Endothelial cell of umbilical vein (primary cell): ENCODE results near the gene FRK. TPM values are rescaled to one million over a fixed set of nuclear protein-coding genes. Genes with fewer than 3 reads are reported as not detected.

Experiments used
- BruUV-seq: library from RNA; stranded (reverse); fragments of 400-500 nt; replicated peaks from 2 replicates; lab custom pipeline; 2021; lab: Mats Ljungman, UMichigan
- CTCF ChIA-PET: fragments of 300-600, 350-600 bp; sonication (Branson Sonifier 250); formaldehyde crosslinking; loops from one replicate; lab custom pipeline; 2021; ENCODE audit warnings: antibody characterized with exemption, inconsistent platforms; lab: Charles Lee
- POLR2A ChIA-PET: fragments of 300-600, 350-600 bp; sonication (Branson Sonifier 250); formaldehyde crosslinking; loops from one replicate; lab custom pipeline; 2021; ENCODE audit warnings: antibody characterized with exemption, inconsistent platforms; lab: Charles Lee
- DNase-seq: peaks from one replicate; pipeline ENCODE4 v3.0.0-alpha.2; 2011; ENCODE audit warnings: low read depth, low spot score
- FAIRE-seq: peaks from 2 replicates; lab custom pipeline; 2011; peaks lifted over from hg19 to GRCh38; lab: Jason Lieb, UNC
- H2AFZ ChIP-seq: 2 replicates; pipeline ENCODE4 v1.6.0; 2012; ENCODE audit warnings: low read depth, low read length, control low read depth, inconsistent platforms
- H3K27ac ChIP-seq: 2 replicates; pipeline ENCODE4 v1.5.1; 2011; ENCODE audit warnings: low read depth, mild to moderate bottlenecking, control low read depth, low read length, moderate library complexity; ENCODE audit not compliant: insufficient read depth
- H3K27me3 ChIP-seq, 2 experiments: 2 replicates each; pipeline versions ENCODE4 v1.6.0 to v1.6.1; 2011; ENCODE audit warnings: low read length in 2 of 2, mixed read lengths in 1 of 2; ENCODE audit not compliant: control insufficient read depth in 2 of 2, insufficient read depth in 2 of 2
- H3K36me3 ChIP-seq, 2 experiments: 2 replicates in 1 of 2; 3 replicates in 1 of 2; pipeline ENCODE4 v1.5.1; 2011; ENCODE audit warnings: low read length in 2 of 2, mild to moderate bottlenecking in 1 of 2, moderate library complexity in 1 of 2; ENCODE audit not compliant: control insufficient read depth in 2 of 2, insufficient read depth in 2 of 2; ENCODE audit errors: extremely low read depth in 1 of 2
- H3K4me1 ChIP-seq: 3 replicates; pipeline ENCODE4 v1.5.1; 2011; ENCODE audit warnings: mild to moderate bottlenecking, low read length; ENCODE audit not compliant: control insufficient read depth, insufficient read depth; ENCODE audit errors: extremely low read depth
- H3K4me2 ChIP-seq: 2 replicates; pipeline ENCODE4 v1.6.1; 2011; ENCODE audit warnings: low read length, control low read depth, mixed read lengths; ENCODE audit not compliant: insufficient read depth
- H3K4me3 ChIP-seq, 3 experiments: fragments of 200-600 bp in 1 of 3; sonication (generic), shearing (Covaris generic) in 1 of 3; replicated peaks in 1 of 3; 2 replicates each; pipeline ENCODE4 v1.5.1; 2011 to 2016; ENCODE audit warnings: control low read depth in 3 of 3, low read length in 3 of 3, mild to moderate bottlenecking in 2 of 3, inconsistent platforms in 1 of 3, low read depth in 1 of 3, moderate library complexity in 1 of 3; ENCODE audit not compliant: insufficient read depth in 1 of 3
- H3K79me2 ChIP-seq: 2 replicates; pipeline ENCODE4 v1.6.0; 2012; ENCODE audit warnings: low read length, inconsistent platforms; ENCODE audit not compliant: control insufficient read depth, insufficient read depth
- H3K9ac ChIP-seq: replicated peaks from 2 replicates; pipeline ENCODE3; 2011; ENCODE audit warnings: low read length, control low read depth; ENCODE audit not compliant: insufficient read depth; ENCODE audit errors: extremely low read depth
- H3K9me1 ChIP-seq: replicated peaks from 3 replicates; pipeline ENCODE4 v1.6.0; 2011; ENCODE audit warnings: mild to moderate bottlenecking, low read length; ENCODE audit not compliant: control insufficient read depth, insufficient read depth; ENCODE audit errors: extremely low read depth
- H3K9me3 ChIP-seq: replicated peaks from 2 replicates; pipeline ENCODE4 v1.5.1; 2012; ENCODE audit warnings: low read length, inconsistent platforms; ENCODE audit not compliant: control insufficient read depth, insufficient read depth
- H4K20me1 ChIP-seq: replicated peaks from 2 replicates; pipeline ENCODE3; 2011; ENCODE audit warnings: mild to moderate bottlenecking, low read length; ENCODE audit not compliant: control insufficient read depth, insufficient read depth; ENCODE audit errors: extremely low read depth
- CTCF ChIP-seq, 2 donors: IDR thresholded peaks; 1 replicate in 1 of 2; 2 replicates in 1 of 2; pipeline ENCODE4 v1.5.1; 2011; ENCODE audit warnings: low read length in 2 of 2, mild to moderate bottlenecking in 2 of 2, moderate library complexity in 2 of 2, control low read depth in 1 of 2, inconsistent platforms in 1 of 2, low read depth in 1 of 2; ENCODE audit not compliant: insufficient read depth in 1 of 2; ENCODE audit errors: extremely low read depth in 1 of 2
- EZH2 ChIP-seq: IDR thresholded peaks from 2 replicates; pipeline ENCODE4 v1.6.1; 2012; ENCODE audit warnings: borderline replicate concordance, low read depth, mild to moderate bottlenecking, moderate library complexity, low read length, inconsistent platforms; ENCODE audit not compliant: severe bottlenecking
- FOS ChIP-seq: IDR thresholded peaks from 2 replicates; pipeline ENCODE4 v1.6.1; 2011; ENCODE audit warnings: mild to moderate bottlenecking, low read length, moderate library complexity, borderline replicate concordance; ENCODE audit not compliant: insufficient read depth
- GATA2 ChIP-seq: IDR thresholded peaks from 2 replicates; pipeline ENCODE4 v1.7.0; 2011; ENCODE audit warnings: low read depth, mild to moderate bottlenecking, moderate library complexity, mixed read lengths, low read length; ENCODE audit not compliant: insufficient read length, insufficient read depth
- JUN ChIP-seq: IDR thresholded peaks from 2 replicates; pipeline ENCODE4 v1.6.1; 2011; ENCODE audit warnings: borderline replicate concordance, low read depth; ENCODE audit not compliant: insufficient read length, insufficient read depth
- MAX ChIP-seq: IDR thresholded peaks from 2 replicates; pipeline ENCODE4 v1.6.1; 2011; ENCODE audit not compliant: insufficient read depth, insufficient read length
- MYC ChIP-seq: IDR thresholded peaks from one replicate; pipeline ENCODE4 v1.6.1; 2011; ENCODE audit warnings: mild to moderate bottlenecking, low read depth, low read length
- POLR2A ChIP-seq: IDR thresholded peaks from 2 replicates; pipeline ENCODE4 v1.6.1; 2012; ENCODE audit warnings: low read depth, mild to moderate bottlenecking, control low read depth, low read length
- POLR2AphosphoS5 ChIP-seq: IDR thresholded peaks from 2 replicates; pipeline ENCODE4 v1.6.1; 2012; ENCODE audit warnings: low read depth, mild to moderate bottlenecking, control low read depth, low read length, moderate library complexity; ENCODE audit not compliant: insufficient read depth
- dilution Hi-C: fragments of 300-500 bp; cut with MboI; formaldehyde crosslinking; loops from one replicate; pipeline ENCODE4 v1.15.0; 2019; ENCODE audit warnings: low sequenced_read_pairs; ENCODE audit not compliant: extremely low pct_ligation_motif_present
- intact Hi-C: fragments of 100-400 bp; cut with micrococcal nuclease; formaldehyde crosslinking; loops from one replicate; pipeline ENCODE4 v1.10.0; 2022
- polyA plus RNA-seq, 4 experiments: library from polyadenylated mRNA; depleted of rRNA in 3 of 4; stranded (reverse) in 3 of 4; unstranded in 1 of 4; fragments of >200 nt; gene quantifications; 2 replicates each; pipeline versions ENCODE4 v1.2.1 to v1.2.3, GENCODE V29; 2011 to 2012; ENCODE audit warnings: missing spikeins in 1 of 4
- total RNA-seq: library from RNA; stranded (reverse); gene quantifications from 2 replicates; pipeline ENCODE4 v1.2.3, GENCODE V29; 2021

The FRK gene
- total and polyA plus RNA-seq, 2 donors (not counting 3 experiments of a cell fraction or from before 2014, with no cell fraction given) = 0.01 TPM; not detected in 1

DNA sequence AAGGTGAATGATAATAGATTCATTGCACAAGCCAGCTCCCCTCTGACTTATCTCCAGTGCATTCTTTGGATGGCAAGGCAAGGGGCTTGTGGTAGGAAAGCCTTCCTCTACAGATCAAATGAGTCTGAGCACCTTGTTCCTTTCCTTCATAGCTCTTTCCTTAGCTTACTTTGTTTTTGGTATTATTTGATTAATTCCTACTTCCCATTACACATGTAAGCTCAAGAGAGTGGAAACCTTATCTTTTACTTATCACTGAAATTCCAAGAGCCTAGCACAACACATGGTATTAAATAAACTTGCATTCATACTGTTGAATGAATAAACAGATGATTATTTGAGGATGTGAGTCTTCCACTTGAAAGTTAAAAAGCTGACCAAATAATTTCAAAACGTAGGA lies 41.7 kb downstream of the FRK start:
- no peaks in the 10 kb centered on the region for H3K36me3 ChIP-seq
- FAIRE-seq (no peak), DNase-seq (no peak)
- no peak overlapping the region for H3K4me2 ChIP-seq
- H3K9me1 ChIP-seq = no peaks in the 10 kb centered on the region
- dilution Hi-C loops = no loop called here
- H3K9ac ChIP-seq = no peak overlapping the region
- ChIA-PET POLR2A (no interaction called here), CTCF (interaction anchor here (1.0 to 3.3 kb wide), 3 partner anchors 8 to 78 kb away, joined by 3 to 29 read pairs (median 5); no protein-coding TSS in a partner anchor)
- H3K9me3 ChIP-seq = no peaks in the 10 kb centered on the region
- H3K79me2 ChIP-seq = no peaks in the 10 kb centered on the region
- peaks cover 4% of the 10 kb centered on the region for H3K4me1 ChIP-seq
- no peak overlapping the region for H3K27ac ChIP-seq
- no peaks in the 10 kb centered on the region for H3K27me3 ChIP-seq
- no peaks in the 10 kb centered on the region for H4K20me1 ChIP-seq
- H2AFZ ChIP-seq = no peak overlapping the region
- no peak overlapping the region for H3K4me3 ChIP-seq
- TF ChIP-seq CTCF (IDR thresholded peaks at IDR 0.05; ENCODE audit: extremely low read depth in 1 of 2, insufficient read depth in 1 of 2, low read depth in 1 of 2, low read length in 2 of 2) = no peak
- no peak for TF ChIP-seq POLR2A
- no TSS peak for BruUV-seq
- intact Hi-C loops = loop anchor here (10.0 kb wide), 1 partner anchor 166 kb away; no protein-coding TSS in a partner anchor

DNA sequence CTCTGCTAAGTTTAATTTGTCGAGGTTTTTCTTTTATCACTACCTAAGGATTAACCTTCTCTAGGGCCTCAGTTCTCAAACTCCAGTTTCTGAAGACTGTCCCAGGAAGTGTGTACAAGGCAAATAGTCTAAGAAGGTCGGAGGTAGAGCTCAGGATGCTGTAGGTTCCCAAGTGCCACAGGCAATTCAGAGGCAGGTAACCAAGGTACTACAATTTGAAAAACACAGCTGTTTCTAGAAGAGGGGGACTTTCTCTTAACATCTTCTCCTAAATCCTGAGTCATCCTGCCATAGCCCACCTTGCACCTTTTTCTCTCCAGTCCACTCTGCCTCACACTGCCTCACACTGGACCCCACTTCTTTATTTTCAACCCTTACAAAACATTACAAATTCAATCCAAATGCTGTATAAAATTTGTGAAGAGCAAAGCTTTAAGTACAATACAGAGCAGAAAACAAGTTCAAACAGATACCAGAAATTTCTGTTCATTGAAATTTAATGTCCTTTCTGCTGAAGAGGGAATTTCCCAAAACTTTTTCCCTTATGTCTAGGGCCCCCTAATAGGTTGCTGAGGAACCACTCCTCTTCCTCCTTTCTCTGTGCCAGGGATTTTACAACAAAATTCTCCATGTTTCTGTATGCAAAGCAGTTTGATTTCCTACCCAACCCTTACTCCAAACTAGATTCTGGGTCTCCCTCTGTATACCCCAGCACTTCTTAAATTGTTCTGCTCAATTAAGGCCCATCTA lies 43.0 kb downstream of the FRK start:
- TF ChIP-seq POLR2A (no peak), GATA2 (no peak), EZH2 (no peak), FOS (no peak), CTCF (IDR thresholded peaks at IDR 0.05; ENCODE audit: extremely low read depth in 1 of 2, insufficient read depth in 1 of 2, low read depth in 1 of 2, low read length in 2 of 2) (no peak), JUN (no peak), MYC (no peak), POLR2AphosphoS5 (no peak), MAX (no peak)
- Histone ChIP-seq H3K4me1 (peaks cover 4% of the 10 kb centered on the region), H3K27ac (no peak overlapping the region), H3K4me2 (no peak overlapping the region), H3K79me2 (no peaks in the 10 kb centered on the region), H3K36me3 (no peaks in the 10 kb centered on the region), H2AFZ (no peak overlapping the region), H4K20me1 (no peaks in the 10 kb centered on the region), H3K9me1 (no peaks in the 10 kb centered on the region), H3K9me3 (no peaks in the 10 kb centered on the region), H3K9ac (no peak overlapping the region), H3K27me3 (no peaks in the 10 kb centered on the region), H3K4me3 (no peak overlapping the region)
- DNase-seq (no peak), FAIRE-seq (no peak)
- POLR2A ChIA-PET = no interaction called here
- CTCF ChIA-PET = interaction anchor here (0.6 to 2.4 kb wide), 6 partner anchors 9 to 94 kb away, joined by 3 to 13 read pairs (median 4); partner anchors contain the start of gene NT5DC1
- no TSS peak for BruUV-seq
- dilution Hi-C loops = no loop called here
- intact Hi-C loops = loop anchor here (10.0 kb wide), 1 partner anchor 167 kb away; no protein-coding TSS in a partner anchor
